PFSK-1 (cell line): ENCODE measurements around the gene GRIK1.

Experiments
- FOXP2 ChIP-seq: optimal IDR thresholded peaks from 2 replicates; pipeline ENCODE3; 2011; ENCODE audit warnings: borderline replicate concordance, control low read depth, inconsistent platforms; ENCODE audit not compliant: insufficient read depth; ENCODE audit errors: extremely low read length, extremely low read depth
- POLR2AphosphoS5 ChIP-seq: IDR thresholded peaks from 2 replicates; pipeline ENCODE4 v1.6.1; 2012; ENCODE audit warnings: low read depth, mild to moderate bottlenecking, control low read depth, low read length, moderate library complexity
- REST ChIP-seq, 2 experiments: IDR thresholded peaks; 2 replicates each; pipeline versions ENCODE4 v1.6.1 to v1.8.0; 2011 to 2012; ENCODE audit warnings: low read depth in 2 of 2, low read length in 2 of 2, control low read depth in 1 of 2, inconsistent platforms in 1 of 2, mild to moderate bottlenecking in 1 of 2, moderate library complexity in 1 of 2; ENCODE audit not compliant: insufficient read depth in 1 of 2
- SIN3A ChIP-seq: IDR thresholded peaks from 2 replicates; pipeline ENCODE4 v1.6.1; 2012; ENCODE audit warnings: mild to moderate bottlenecking, low read length, moderate library complexity, borderline replicate concordance; ENCODE audit not compliant: insufficient read depth
- TAF1 ChIP-seq: IDR thresholded peaks from 2 replicates; pipeline ENCODE4 v1.6.1; 2012; ENCODE audit warnings: low read length, control low read depth, borderline replicate concordance; ENCODE audit not compliant: insufficient read depth

Gene GRIK1

GRCh38 chr21:29875036-29875716, 64.6 kb downstream of the GRIK1 start:
- no peak for TF ChIP-seq REST (IDR thresholded peaks at IDR 0.05; ENCODE audit: insufficient read depth in 1 of 2, low read depth in 2 of 2, low read length in 2 of 2)
- no peak for TF ChIP-seq SIN3A
- no peak for TF ChIP-seq FOXP2
- TF ChIP-seq POLR2AphosphoS5 = no peak
- no peak for TF ChIP-seq TAF1

GRCh38 chr21:29873908-29874307, 65.9 kb downstream of the GRIK1 start:
- TF ChIP-seq REST (IDR thresholded peaks at IDR 0.05; ENCODE audit: insufficient read depth in 1 of 2, low read depth in 2 of 2, low read length in 2 of 2) (no peak), SIN3A (no peak), TAF1 (no peak), FOXP2 (no peak), POLR2AphosphoS5 (no peak)

- no peak for TF ChIP-seq TAF1
- TF ChIP-seq REST (IDR thresholded peaks at IDR 0.05; ENCODE audit: insufficient read depth in 1 of 2, low read depth in 2 of 2, low read length in 2 of 2) = no peak
- TF ChIP-seq POLR2AphosphoS5 = no peak
- no peak for TF ChIP-seq SIN3A
- no peak for TF ChIP-seq FOXP2
These were observed 69.0 kb downstream of the GRIK1 start for GRCh38 chr21:29870814-29871213.

- TF ChIP-seq SIN3A = no peak
- TF ChIP-seq REST (IDR thresholded peaks at IDR 0.05; ENCODE audit: insufficient read depth in 1 of 2, low read depth in 2 of 2, low read length in 2 of 2) = no peak
- no peak for TF ChIP-seq POLR2AphosphoS5
- no peak for TF ChIP-seq TAF1
- TF ChIP-seq FOXP2 = no peak
These were observed 72.0 kb downstream of the GRIK1 start for GRCh38 chr21:29867796-29868195.

GRCh38 chr21:29860346-29860745, 79.5 kb downstream of the GRIK1 start:
- TF ChIP-seq SIN3A (no peak), FOXP2 (no peak), TAF1 (no peak), REST (IDR thresholded peaks at IDR 0.05; ENCODE audit: insufficient read depth in 1 of 2, low read depth in 2 of 2, low read length in 2 of 2) (no peak), POLR2AphosphoS5 (no peak)
